Caco-2 (cell line): ENCODE data around the gene ARHGEF2. TPM values are rescaled to one million over a fixed set of nuclear protein-coding genes. Genes with fewer than 3 reads are reported as not detected.

Experiments
- BruUV-seq: library from RNA; stranded (reverse); fragments of 400-500 nt; replicated peaks from 2 replicates; lab custom pipeline; 2021; lab: Mats Ljungman, UMichigan
- CTCF ChIA-PET: fragments of 300-600 bp; sonication (Branson Sonifier 250); formaldehyde crosslinking; loops from one replicate; lab custom pipeline; 2022; ENCODE audit warnings: antibody characterized with exemption; lab: Charles Lee
- POLR2A ChIA-PET: fragments of 300-600 bp; sonication (Branson Sonifier 250); formaldehyde crosslinking; loops from one replicate; lab custom pipeline; 2022; ENCODE audit warnings: antibody characterized with exemption; lab: Charles Lee
- DNase-seq, 2 experiments: peaks; one replicate each; pipeline versions ENCODE4 v3.0.0 to v3.0.0-alpha.2; 2020 to 2022
- H3K27me3 ChIP-seq: replicated peaks from 2 replicates; pipeline ENCODE4 v1.6.0; 2011; ENCODE audit warnings: low read length; ENCODE audit not compliant: control insufficient read depth, insufficient read depth
- H3K36me3 ChIP-seq: 2 replicates; pipeline ENCODE4 v1.5.1; 2011; ENCODE audit warnings: low read length; ENCODE audit not compliant: control insufficient read depth, insufficient read depth
- H3K4me1 ChIP-seq: fragments of 250-450 bp; sonication (Bioruptor Pico); 2 replicates; pipeline ENCODE4 v1.5.1; 2020; ENCODE audit warnings: mild to moderate bottlenecking
- H3K4me3 ChIP-seq: 2 replicates; pipeline ENCODE4 v1.5.1; 2011; ENCODE audit warnings: low read depth, mild to moderate bottlenecking, control low read depth, low read length
- H3K9me3 ChIP-seq: fragments of 250-450 bp; sonication (Bioruptor Pico); 2 replicates; pipeline ENCODE4 v1.5.1; 2020; ENCODE audit warnings: mild to moderate bottlenecking, moderate library complexity
- H3K27ac Mint-ChIP-seq: one replicate; pipeline ENCODE4 v1.8.0; 2022; ENCODE audit warnings: mixed read lengths; ENCODE audit not compliant: unreplicated experiment
- H3K27me3 Mint-ChIP-seq: one replicate; pipeline ENCODE4 v1.8.0; 2022; ENCODE audit warnings: mixed read lengths; ENCODE audit not compliant: insufficient read depth, unreplicated experiment
- H3K36me3 Mint-ChIP-seq: one replicate; pipeline ENCODE4 v1.8.0; 2022; ENCODE audit warnings: mild to moderate bottlenecking, mixed read lengths; ENCODE audit not compliant: insufficient read depth, unreplicated experiment
- H3K4me1 Mint-ChIP-seq: one replicate; pipeline ENCODE4 v1.8.0; 2022; ENCODE audit warnings: low read depth, mixed read lengths; ENCODE audit not compliant: unreplicated experiment
- H3K4me3 Mint-ChIP-seq: one replicate; pipeline ENCODE4 v1.8.0; 2022; ENCODE audit warnings: mild to moderate bottlenecking, moderate library complexity, mixed read lengths; ENCODE audit not compliant: unreplicated experiment
- H3K9me3 Mint-ChIP-seq: one replicate; pipeline ENCODE4 v1.8.0; 2022; ENCODE audit warnings: mixed read lengths; ENCODE audit not compliant: unreplicated experiment
- CTCF ChIP-seq, 2 experiments: fragments of 200-600 bp in 1 of 2; IDR thresholded peaks; 1 replicate in 1 of 2; 2 replicates in 1 of 2; pipeline versions ENCODE4 v1.5.1 to v1.8.0; 2011 to 2022; ENCODE audit warnings: antibody characterized with exemption in 1 of 2, control low read depth in 1 of 2, inconsistent platforms in 1 of 2, low read depth in 1 of 2, low read length in 1 of 2, mild to moderate bottlenecking in 1 of 2, moderate library complexity in 1 of 2; ENCODE audit not compliant: insufficient read depth in 1 of 2, severe bottlenecking in 1 of 2, unreplicated experiment in 1 of 2
- intact Hi-C: fragments of 100-400 bp; cut with micrococcal nuclease; formaldehyde crosslinking; loops from one replicate; pipeline ENCODE4 v1.10.0; 2022; ENCODE audit not compliant: unreplicated experiment
- total RNA-seq: library from RNA; stranded (reverse); gene quantifications from 2 replicates; pipeline ENCODE4 v1.2.3, GENCODE V29; 2022

ARHGEF2 gene
- total RNA-seq, 1 experiment from 2014 or later: 60.3 TPM

- intact Hi-C loops: no loop called here
- H3K4me3 ChIP-seq: no peak overlapping the region
- no peaks in the 10 kb centered on the region for H3K36me3 Mint-ChIP-seq
- no peaks in the 10 kb centered on the region for H3K27me3 Mint-ChIP-seq
- CTCF ChIA-PET: interaction anchor here (1.4 kb wide), 1 partner anchor 58 kb away, joined by 3 read pairs; no protein-coding TSS in a partner anchor
- TF ChIP-seq CTCF (IDR thresholded peaks at IDR 0.05; ENCODE audit: insufficient read depth in 1 of 2, low read depth in 1 of 2, low read length in 1 of 2, severe bottlenecking in 1 of 2, unreplicated experiment in 1 of 2): no peak
- H3K4me1 Mint-ChIP-seq: peaks cover 8% of the 10 kb centered on the region
- no peaks in the 10 kb centered on the region for H3K36me3 ChIP-seq
- no peaks in the 10 kb centered on the region for H3K27me3 ChIP-seq
- BruUV-seq: no TSS peak
- POLR2A ChIA-PET: no interaction called here
- peaks cover 10% of the 10 kb centered on the region for H3K4me1 ChIP-seq
- no peak for DNase-seq
- H3K9me3 ChIP-seq: no peaks in the 10 kb centered on the region
- H3K27ac Mint-ChIP-seq: no peak overlapping the region
- no peaks in the 10 kb centered on the region for H3K9me3 Mint-ChIP-seq
- no peak overlapping the region for H3K4me3 Mint-ChIP-seq
Observed at GRCh38 chr1:155996166-155996565, 17.8 kb upstream of the ARHGEF2 start.

GRCh38 chr1:155993595-155993994 lies 15.2 kb upstream of the ARHGEF2 start:
- intact Hi-C loops: no loop called here
- BruUV-seq: no TSS peak
- POLR2A ChIA-PET: interaction anchor here (0.5 kb wide), 1 partner anchor 92 kb away, joined by 3 read pairs; no protein-coding TSS in a partner anchor
- H3K9me3 Mint-ChIP-seq: no peaks in the 10 kb centered on the region
- no peaks in the 10 kb centered on the region for H3K36me3 ChIP-seq
- no peaks in the 10 kb centered on the region for H3K36me3 Mint-ChIP-seq
- CTCF ChIA-PET: no interaction called here
- DNase-seq: no peak
- H3K4me3 Mint-ChIP-seq: no peak overlapping the region
- H3K4me3 ChIP-seq: no peak overlapping the region
- H3K4me1 Mint-ChIP-seq: peaks cover 8% of the 10 kb centered on the region
- H3K27ac Mint-ChIP-seq: peak overlapping the region; percentile 46
- peaks cover 10% of the 10 kb centered on the region for H3K4me1 ChIP-seq
- H3K27me3 ChIP-seq: no peaks in the 10 kb centered on the region
- no peaks in the 10 kb centered on the region for H3K27me3 Mint-ChIP-seq
- H3K9me3 ChIP-seq: no peaks in the 10 kb centered on the region
- TF ChIP-seq CTCF (IDR thresholded peaks at IDR 0.05; ENCODE audit: insufficient read depth in 1 of 2, low read depth in 1 of 2, low read length in 1 of 2, severe bottlenecking in 1 of 2, unreplicated experiment in 1 of 2): no peak

- H3K27me3 ChIP-seq: no peaks in the 10 kb centered on the region
- no peaks in the 10 kb centered on the region for H3K9me3 ChIP-seq
- no peaks in the 10 kb centered on the region for H3K9me3 Mint-ChIP-seq
- no peak overlapping the region for H3K4me3 Mint-ChIP-seq
- no peaks in the 10 kb centered on the region for H3K27me3 Mint-ChIP-seq
- DNase-seq: no peak
- POLR2A ChIA-PET: no interaction called here
- no peak for TF ChIP-seq CTCF (IDR thresholded peaks at IDR 0.05; ENCODE audit: insufficient read depth in 1 of 2, low read depth in 1 of 2, low read length in 1 of 2, severe bottlenecking in 1 of 2, unreplicated experiment in 1 of 2)
- H3K4me1 ChIP-seq: peaks cover 8% of the 10 kb centered on the region
- H3K36me3 ChIP-seq: no peaks in the 10 kb centered on the region
- no peak overlapping the region for H3K4me3 ChIP-seq
- no peaks in the 10 kb centered on the region for H3K36me3 Mint-ChIP-seq
- H3K27ac Mint-ChIP-seq: peak overlapping the region; percentile 39
- CTCF ChIA-PET: interaction anchor here (0.6 to 3.1 kb wide), 13 partner anchors 11 to 80 kb away, joined by 3 to 29 read pairs (median 5); partner anchors contain the start of gene ARHGEF2
- BruUV-seq: no TSS peak
- intact Hi-C loops: no loop called here
- H3K4me1 Mint-ChIP-seq: peaks cover 8% of the 10 kb centered on the region
Observed at GRCh38 chr1:155990005-155990739, 11.8 kb upstream of the ARHGEF2 start.
